CD8-positive, alpha-beta memory T cell (primary cell): ENCODE measurements around the gene GUSB. TPM values are rescaled to one million over a fixed set of nuclear protein-coding genes. Genes with fewer than 3 reads are reported as not detected.
"Not testable (repeated sequence)": the region's sequence is repeated elsewhere in the genome, so short reads cannot be mapped to it uniquely, and the experiment has no call there.

Source experiments
- CTCF ChIA-PET: fragments of 350-600 bp; sonication (Branson Sonifier 250); formaldehyde crosslinking; loops from one replicate; lab custom pipeline; 2021; ENCODE audit warnings: antibody characterized with exemption; lab: Charles Lee
- POLR2A ChIA-PET: fragments of 350-600 bp; sonication (Branson Sonifier 250); formaldehyde crosslinking; loops from one replicate; lab custom pipeline; 2021; ENCODE audit warnings: antibody characterized with exemption; lab: Charles Lee
- DNase-seq, 5 donors: peaks; one replicate each; pipeline versions ENCODE4 v3.0.0 to v3.0.0-alpha.2; 2020 to 2022; ENCODE audit warnings: mixed read lengths in 1 of 5
- H3K27ac ChIP-seq: one replicate; pipeline ENCODE4 v1.7.0; 2013; ENCODE audit warnings: low read depth, mild to moderate bottlenecking, low read length, moderate library complexity
- H3K27me3 ChIP-seq: 2 replicates; pipeline ENCODE4 v1.7.0; 2013; ENCODE audit warnings: low read length, mild to moderate bottlenecking; ENCODE audit not compliant: insufficient read depth, poor library complexity, severe bottlenecking
- H3K36me3 ChIP-seq: 2 replicates; pipeline ENCODE4 v1.7.0; 2013; ENCODE audit warnings: mild to moderate bottlenecking, low read length, moderate library complexity; ENCODE audit not compliant: insufficient read depth
- H3K4me1 ChIP-seq: 2 replicates; pipeline ENCODE4 v1.7.0; 2013; ENCODE audit warnings: mild to moderate bottlenecking, low read length, moderate library complexity; ENCODE audit not compliant: insufficient read depth
- H3K4me3 ChIP-seq: 2 replicates; pipeline ENCODE4 v1.7.0; 2013; ENCODE audit warnings: mild to moderate bottlenecking, low read length
- H3K9me3 ChIP-seq: 2 replicates; pipeline ENCODE4 v1.7.0; 2013; ENCODE audit warnings: mild to moderate bottlenecking, low read length
- H3K27ac Mint-ChIP-seq, 8 donors: one replicate each; pipeline ENCODE4 v1.8.0; 2020 to 2021; ENCODE audit warnings: mixed read lengths in 8 of 8, mild to moderate bottlenecking in 6 of 8, inconsistent platforms in 3 of 8, moderate library complexity in 3 of 8
- H3K27me3 Mint-ChIP-seq, 2 donors: one replicate each; pipeline ENCODE4 v1.8.0; 2020 to 2021; ENCODE audit warnings: mixed read lengths in 2 of 2, mild to moderate bottlenecking in 1 of 2, moderate library complexity in 1 of 2
- H3K36me3 Mint-ChIP-seq, 3 donors: one replicate each; pipeline ENCODE4 v1.8.0; 2020 to 2021; ENCODE audit warnings: mixed read lengths in 3 of 3, inconsistent platforms in 1 of 3, mild to moderate bottlenecking in 1 of 3
- H3K4me1 Mint-ChIP-seq, 3 donors: one replicate each; pipeline ENCODE4 v1.8.0; 2020 to 2021; ENCODE audit warnings: mixed read lengths in 3 of 3, inconsistent platforms in 1 of 3, mild to moderate bottlenecking in 1 of 3
- H3K4me3 Mint-ChIP-seq, 7 donors: one replicate each; pipeline ENCODE4 v1.8.0; 2020 to 2021; ENCODE audit warnings: mixed read lengths in 7 of 7, mild to moderate bottlenecking in 6 of 7, moderate library complexity in 4 of 7, inconsistent platforms in 2 of 7
- H3K9me3 Mint-ChIP-seq, 5 donors: one replicate each; pipeline ENCODE4 v1.8.0; 2020 to 2022; ENCODE audit warnings: mixed read lengths in 5 of 5, mild to moderate bottlenecking in 3 of 5, moderate library complexity in 2 of 5, inconsistent platforms in 1 of 5
- polyA plus RNA-seq: library from polyadenylated mRNA; unstranded; fragments of 300-500 nt; fragmentation: Illumina TruSeq; gene quantifications from one replicate; pipeline ENCODE4 v1.2.3, GENCODE V29; 2021
- total RNA-seq, 2 experiments: library from RNA; stranded (reverse); gene quantifications; one replicate each; pipeline ENCODE4 v1.2.3, GENCODE V29; 2021

GUSB gene
- total and polyA plus RNA-seq, 3 experiments from 2014 or later: 48.1 to 53.9 (median 51.9) TPM

- H3K9me3 Mint-ChIP-seq, H3K9me3 ChIP-seq, H3K4me1 Mint-ChIP-seq, DNase-seq, H3K4me1 ChIP-seq, H3K36me3 ChIP-seq, H3K4me3 Mint-ChIP-seq, H3K36me3 Mint-ChIP-seq, POLR2A ChIA-PET, H3K27ac ChIP-seq, H3K27me3 ChIP-seq, CTCF ChIA-PET, H3K4me3 ChIP-seq, H3K27ac Mint-ChIP-seq, H3K27me3 Mint-ChIP-seq: not testable (repeated sequence)
These were observed 13.0 kb upstream of the GUSB start for GRCh38 chr7:65994984-65995383.

DNA sequence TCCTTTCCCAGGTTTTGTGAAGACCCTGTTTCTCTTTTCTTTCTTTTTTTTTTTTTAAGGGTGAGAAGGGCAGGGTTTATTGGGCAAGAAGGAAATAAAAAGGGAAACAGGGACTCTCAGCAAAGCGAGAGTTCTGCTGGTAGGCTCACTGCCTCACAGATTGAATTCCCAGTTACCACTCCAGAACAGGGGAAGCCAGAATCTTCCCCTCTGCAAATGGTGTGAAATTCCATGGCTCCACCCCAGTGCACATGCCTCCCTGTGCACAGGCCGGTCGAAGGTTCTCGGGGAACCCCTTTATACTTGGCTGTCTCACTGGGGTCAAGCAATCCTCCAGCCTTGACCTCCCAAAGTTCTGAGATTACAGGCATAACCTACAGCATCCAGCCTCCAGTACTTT, 10.5 kb upstream of the GUSB start:
- ChIA-PET POLR2A (no interaction called here), CTCF (no interaction called here)
- H3K27ac ChIP-seq: no peak overlapping the region
- peaks cover 2 to 10% of the 10 kb centered on the region in 2 donors for H3K27me3 Mint-ChIP-seq
- H3K4me3 ChIP-seq: no peak overlapping the region
- H3K9me3 ChIP-seq: no peaks in the 10 kb centered on the region
- H3K4me1 Mint-ChIP-seq: no peaks in the 10 kb centered on the region
- no peaks in the 10 kb centered on the region for H3K36me3 ChIP-seq
- no peak overlapping the region for H3K27ac Mint-ChIP-seq
- no peak for DNase-seq
- no peaks in the 10 kb centered on the region for H3K9me3 Mint-ChIP-seq
- no peaks in the 10 kb centered on the region for H3K4me1 ChIP-seq
- H3K36me3 Mint-ChIP-seq: peaks cover 0 to 2% (median 0%) of the 10 kb centered on the region in 3 donors
- no peak overlapping the region for H3K4me3 Mint-ChIP-seq
- no peaks in the 10 kb centered on the region for H3K27me3 ChIP-seq

DNA sequence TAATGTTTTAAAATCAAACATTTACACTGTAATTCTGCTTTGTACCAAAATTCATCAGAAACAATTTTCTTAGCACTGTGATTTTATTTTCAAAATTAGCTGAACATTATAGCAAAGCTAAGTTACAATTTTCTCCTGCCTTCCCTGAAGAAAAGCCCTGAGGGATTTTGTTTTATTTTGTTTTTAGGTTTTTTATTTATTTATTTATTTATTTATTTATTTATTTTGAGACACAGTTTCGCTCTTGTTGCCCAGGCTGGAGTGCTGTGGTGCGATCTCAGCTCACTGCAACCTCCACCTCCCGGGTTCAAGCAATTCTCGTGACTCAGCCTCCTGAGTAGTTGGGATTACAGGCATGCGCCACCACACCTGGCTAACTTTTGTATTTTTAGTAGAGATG, 9.8 kb upstream of the GUSB start:
- not testable (repeated sequence) for H3K27ac Mint-ChIP-seq

GRCh38 chr7:65989694-65990080, 7.7 kb upstream of the GUSB start:
- DNase-seq: no peak
- no peaks in the 10 kb centered on the region for H3K4me1 ChIP-seq
- no peaks in the 10 kb centered on the region for H3K36me3 ChIP-seq
- H3K36me3 Mint-ChIP-seq: peaks cover 0 to 2% (median 0%) of the 10 kb centered on the region in 3 donors
- no peaks in the 10 kb centered on the region for H3K27me3 ChIP-seq
- no peaks in the 10 kb centered on the region for H3K4me1 Mint-ChIP-seq
- ChIA-PET CTCF (no interaction called here), POLR2A (no interaction called here)
- peaks cover 2 to 4% of the 10 kb centered on the region in 2 donors for H3K27me3 Mint-ChIP-seq
- H3K9me3 ChIP-seq: no peaks in the 10 kb centered on the region
- no peak overlapping the region for H3K4me3 Mint-ChIP-seq
- no peak overlapping the region for H3K4me3 ChIP-seq
- H3K27ac Mint-ChIP-seq: no peak overlapping the region
- H3K27ac ChIP-seq: no peak overlapping the region
- no peaks in the 10 kb centered on the region for H3K9me3 Mint-ChIP-seq

More for the DNA sequence above, 9.8 kb upstream of the GUSB start:
- H3K4me1 ChIP-seq, H3K36me3 Mint-ChIP-seq, DNase-seq, H3K4me1 Mint-ChIP-seq, H3K4me3 ChIP-seq, H3K4me3 Mint-ChIP-seq, H3K27ac ChIP-seq, CTCF ChIA-PET, H3K27me3 Mint-ChIP-seq, H3K27me3 ChIP-seq, H3K9me3 Mint-ChIP-seq, H3K9me3 ChIP-seq, POLR2A ChIA-PET, H3K36me3 ChIP-seq: not testable (repeated sequence)

GRCh38 chr7:65988503-65988902, 6.5 kb upstream of the GUSB start:
- H3K27ac ChIP-seq, H3K36me3 Mint-ChIP-seq, CTCF ChIA-PET, H3K9me3 ChIP-seq, H3K4me1 Mint-ChIP-seq, H3K27me3 Mint-ChIP-seq, H3K36me3 ChIP-seq, POLR2A ChIA-PET, DNase-seq, H3K4me1 ChIP-seq, H3K4me3 ChIP-seq, H3K4me3 Mint-ChIP-seq, H3K27ac Mint-ChIP-seq, H3K27me3 ChIP-seq, H3K9me3 Mint-ChIP-seq: not testable (repeated sequence)

DNA sequence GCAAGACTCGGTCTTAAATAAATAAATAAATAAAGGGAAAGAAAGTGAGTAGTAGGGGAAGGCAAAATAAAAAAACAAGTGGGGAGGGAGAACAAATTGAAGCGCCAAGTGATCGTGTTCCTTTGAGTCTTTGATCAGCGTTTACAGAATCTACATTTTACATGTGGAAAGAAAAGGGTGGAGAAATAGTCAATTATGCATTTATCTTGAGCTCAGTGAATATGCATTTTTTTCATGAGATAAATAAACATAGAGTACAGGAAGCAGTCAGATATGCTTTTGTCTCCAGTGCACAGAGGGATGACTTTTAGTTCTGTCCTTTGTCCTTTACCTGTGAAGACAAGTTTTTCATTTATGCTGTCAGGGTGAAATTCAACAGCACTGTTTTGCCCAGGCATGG, 6.1 kb upstream of the GUSB start:
- H3K27ac ChIP-seq: no peak overlapping the region
- H3K4me3 ChIP-seq: no peak overlapping the region
- H3K36me3 ChIP-seq: no peaks in the 10 kb centered on the region
- H3K27me3 ChIP-seq: no peaks in the 10 kb centered on the region
- H3K9me3 ChIP-seq: no peaks in the 10 kb centered on the region
- POLR2A ChIA-PET: no interaction called here
- no peak for DNase-seq
- H3K4me1 ChIP-seq: no peaks in the 10 kb centered on the region
- Mint-ChIP-seq H3K36me3 (peaks cover 0 to 2% (median 0%) of the 10 kb centered on the region in 3 donors), H3K4me1 (peaks cover 0 to under 1% (median 0%) of the 10 kb centered on the region in 3 donors), H3K27ac (no peak overlapping the region), H3K9me3 (no peaks in the 10 kb centered on the region), H3K27me3 (peaks cover 2 to 4% of the 10 kb centered on the region in 2 donors), H3K4me3 (no peak overlapping the region)
- CTCF ChIA-PET: no interaction called here

- CTCF ChIA-PET: no interaction called here
- no peaks in the 10 kb centered on the region for H3K27me3 Mint-ChIP-seq
These were observed 2.1 kb upstream of the GUSB start for GRCh38 chr7:65983965-65984658.

DNA sequence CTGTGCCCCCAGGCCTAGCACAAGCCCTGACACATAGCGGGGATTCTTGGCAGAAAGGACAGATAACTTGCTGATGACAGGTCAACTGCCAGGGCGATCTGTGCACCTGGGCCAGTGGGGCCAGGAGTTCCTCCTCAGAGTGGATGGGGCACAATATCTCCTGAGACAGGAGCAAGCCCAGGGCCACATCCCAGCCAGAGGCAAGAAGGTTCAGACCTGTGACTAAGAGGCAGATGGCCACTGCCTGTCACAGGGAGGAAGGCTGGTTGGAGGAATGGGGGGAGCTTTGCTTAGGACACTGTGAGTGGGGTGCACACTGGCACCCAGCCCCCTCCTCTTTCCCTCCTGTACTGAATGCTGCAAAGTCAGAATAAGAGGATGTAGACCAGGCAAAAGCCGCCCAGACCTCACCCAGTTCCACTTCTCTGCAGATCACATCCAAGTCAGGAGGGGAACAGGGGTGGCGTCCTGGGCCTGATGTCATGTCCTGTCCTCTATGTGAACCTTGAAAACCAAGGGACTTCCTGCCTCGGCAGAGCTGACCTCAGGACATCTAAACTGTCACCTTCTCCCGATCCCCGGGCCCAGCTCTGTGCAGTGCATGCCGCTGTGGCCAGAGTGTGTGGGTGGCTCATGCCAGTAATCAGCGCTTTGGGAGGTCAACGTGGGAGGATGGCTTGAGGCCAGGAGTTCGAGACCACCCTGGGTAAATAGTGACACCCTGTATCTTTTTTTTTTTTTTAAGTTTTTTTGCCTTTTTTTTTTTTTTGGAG, 1.3 kb downstream of the GUSB start:
- H3K4me3 Mint-ChIP-seq: peak overlapping the region; percentile 79 to 98 (median 88)
- ChIA-PET CTCF (interaction anchor here (0.5 kb wide), 1 partner anchor 135 kb away, joined by 3 read pairs; no protein-coding TSS in a partner anchor), POLR2A (no interaction called here)
- Histone ChIP-seq H3K4me1 (peaks cover 18% of the 10 kb centered on the region), H3K4me3 (peak overlapping the region; percentile 83), H3K36me3 (no peaks in the 10 kb centered on the region), H3K9me3 (no peaks in the 10 kb centered on the region), H3K27me3 (no peaks in the 10 kb centered on the region), H3K27ac (peak overlapping the region; percentile 67)
- peak; percentile 34 to 67 (median 52) for DNase-seq
- H3K4me1 Mint-ChIP-seq: peaks cover 14 to 24% (median 15%) of the 10 kb centered on the region in 3 donors
- H3K9me3 Mint-ChIP-seq: no peaks in the 10 kb centered on the region
- H3K27ac Mint-ChIP-seq: peak overlapping the region; percentile 80 to 96 (median 92)
- peaks cover 0 to 23% (median 4%) of the 10 kb centered on the region in 3 donors for H3K36me3 Mint-ChIP-seq
- no peaks in the 10 kb centered on the region for H3K27me3 Mint-ChIP-seq

More at GRCh38 chr7:65983965-65984658, 2.1 kb upstream of the GUSB start:
- H3K4me3 Mint-ChIP-seq: no peak overlapping the region
- no peak overlapping the region for H3K27ac Mint-ChIP-seq
- H3K4me3 ChIP-seq: no peak overlapping the region
- no peak overlapping the region for H3K27ac ChIP-seq
- POLR2A ChIA-PET: no interaction called here
- no peaks in the 10 kb centered on the region for H3K36me3 ChIP-seq
- no peak for DNase-seq
- H3K27me3 ChIP-seq: no peaks in the 10 kb centered on the region
- H3K9me3 ChIP-seq: no peaks in the 10 kb centered on the region
- peaks cover 0 to 9% (median 0%) of the 10 kb centered on the region in 3 donors for H3K36me3 Mint-ChIP-seq
- no peaks in the 10 kb centered on the region for H3K9me3 Mint-ChIP-seq
- H3K4me1 ChIP-seq: peaks cover 18% of the 10 kb centered on the region
- peaks cover 10 to 20% (median 11%) of the 10 kb centered on the region in 3 donors for H3K4me1 Mint-ChIP-seq
